ENCODE results near the gene FAM180A.

The FAM180A gene

DNA sequence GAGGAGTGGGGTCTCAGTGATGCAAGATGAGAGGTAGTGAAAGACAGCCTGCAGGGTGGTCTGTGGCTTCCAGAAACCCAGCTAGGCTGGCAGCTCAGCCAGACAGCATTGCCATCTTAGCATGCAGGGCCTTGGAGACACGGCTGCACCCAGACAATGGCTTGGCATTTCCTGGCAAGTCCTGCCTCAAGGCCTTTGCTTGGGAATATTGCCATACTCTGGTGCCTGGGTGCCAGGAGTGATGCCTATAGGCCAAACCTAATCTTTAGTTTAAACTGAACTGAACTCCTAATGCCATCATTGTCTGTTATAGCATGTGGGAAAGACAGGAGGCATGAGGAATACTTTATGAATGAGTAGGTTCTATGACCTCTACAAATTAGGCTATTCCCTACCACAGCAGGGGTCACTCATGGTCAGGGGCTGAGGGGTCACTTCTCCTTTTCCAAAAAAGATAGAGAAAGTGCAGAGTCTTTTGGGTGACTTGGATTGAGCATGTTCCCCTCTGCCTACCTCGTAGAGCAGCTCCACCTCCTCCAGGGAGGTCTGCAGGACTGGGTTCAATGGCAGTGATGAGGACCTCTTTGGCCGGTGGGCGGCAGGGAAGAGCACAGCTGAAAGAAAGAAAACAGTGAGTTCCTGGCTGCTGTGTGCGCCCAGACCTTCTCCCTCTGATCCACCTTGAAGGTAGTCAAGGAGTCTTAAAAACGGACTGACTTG lies 11.9 kb downstream of the FAM180A start:
- no peak for DNase-seq

DNA sequence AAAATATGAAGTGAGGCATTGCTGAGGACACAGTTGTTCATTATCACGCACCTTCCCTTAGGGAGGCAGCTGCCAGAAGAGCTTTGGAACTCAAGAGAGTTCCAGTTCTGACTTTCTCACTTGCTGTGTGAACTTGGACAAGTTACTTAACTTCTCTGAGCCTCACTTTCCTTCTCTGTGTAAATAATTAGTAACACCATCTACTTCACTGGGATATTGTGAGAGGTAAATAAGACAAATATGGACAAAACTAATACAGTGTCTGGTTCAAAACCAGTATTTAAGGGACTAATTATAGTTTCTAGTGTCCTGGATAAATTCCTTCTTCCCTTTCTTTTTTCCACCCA lies 14.3 kb downstream of the FAM180A start:
- DNase-seq = no peak

DNA sequence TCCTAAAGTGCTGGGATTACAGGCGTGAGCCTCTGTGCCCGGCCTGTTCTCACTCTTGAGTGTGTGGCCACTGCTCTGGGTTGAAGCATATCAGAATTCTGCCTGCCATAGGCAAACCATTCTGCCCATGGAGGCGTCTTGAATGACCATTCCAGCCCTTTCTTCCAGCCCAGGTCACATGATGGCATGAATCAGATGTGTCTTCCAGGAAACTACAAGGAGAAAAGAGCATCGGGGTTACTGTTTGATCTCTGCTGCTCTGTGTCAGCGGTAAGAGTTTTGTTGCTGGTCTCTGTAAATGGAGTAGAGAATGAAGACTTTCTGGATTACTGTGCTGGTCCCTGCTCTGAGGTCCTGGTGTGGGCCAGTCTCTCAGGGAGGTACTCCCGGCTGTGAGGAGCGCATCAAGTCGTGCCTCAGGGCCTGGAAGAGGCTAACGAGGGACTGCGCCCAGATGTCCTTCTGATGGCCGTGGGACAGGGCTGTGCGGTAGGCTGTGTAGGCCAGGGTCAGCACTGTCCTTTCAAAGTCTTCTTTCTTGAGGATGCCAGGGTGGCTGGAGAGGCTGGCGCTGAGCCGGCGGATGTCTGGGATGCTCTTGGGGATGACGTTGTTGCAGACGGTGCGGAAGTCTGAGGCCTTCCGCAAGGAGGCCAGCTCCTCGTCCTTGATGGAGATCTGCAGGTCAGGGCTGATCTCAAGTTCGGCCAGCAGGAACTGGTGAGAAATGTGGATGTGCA lies 14.8 kb downstream of the FAM180A start:
- no peak for DNase-seq

DNA sequence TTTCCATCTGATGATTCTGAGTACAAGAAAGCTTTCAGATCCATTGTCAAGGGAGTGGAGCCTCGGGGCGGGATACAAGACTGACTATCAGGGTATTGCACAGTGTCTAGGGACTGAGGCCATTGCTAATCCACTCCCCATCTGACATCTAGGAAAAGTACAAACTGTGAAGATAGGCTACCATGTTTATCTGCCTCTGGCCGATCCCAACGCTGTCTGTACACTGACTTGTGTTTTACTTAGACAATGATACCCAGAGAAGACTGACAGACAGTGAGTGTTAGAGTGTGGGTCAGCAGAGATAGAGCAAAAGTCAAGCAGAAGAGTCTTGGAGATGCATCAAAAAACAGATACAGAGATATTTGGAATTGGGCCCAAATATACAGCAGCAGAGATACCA lies 17.5 kb downstream of the FAM180A start:
- no peak for DNase-seq

DNA sequence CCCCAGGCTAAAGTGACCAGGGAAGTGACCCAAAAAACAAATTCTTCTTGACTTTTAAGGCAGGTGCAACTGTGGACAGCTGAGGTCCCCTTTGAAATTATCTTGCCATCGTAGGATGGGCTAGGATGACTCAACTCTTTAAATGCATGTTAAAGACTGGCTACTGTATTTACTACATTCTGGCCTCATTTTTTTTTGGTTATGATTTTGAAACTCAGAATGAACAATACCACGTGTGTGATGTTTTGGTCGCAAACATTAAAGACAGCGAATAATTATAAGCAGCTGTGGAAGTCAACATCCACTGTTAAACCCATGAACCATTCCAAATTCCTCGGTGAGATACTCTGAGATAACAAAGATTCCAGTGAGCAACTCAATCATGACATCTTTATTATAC lies 19.4 kb downstream of the FAM180A start:
- no peak for DNase-seq

DNA sequence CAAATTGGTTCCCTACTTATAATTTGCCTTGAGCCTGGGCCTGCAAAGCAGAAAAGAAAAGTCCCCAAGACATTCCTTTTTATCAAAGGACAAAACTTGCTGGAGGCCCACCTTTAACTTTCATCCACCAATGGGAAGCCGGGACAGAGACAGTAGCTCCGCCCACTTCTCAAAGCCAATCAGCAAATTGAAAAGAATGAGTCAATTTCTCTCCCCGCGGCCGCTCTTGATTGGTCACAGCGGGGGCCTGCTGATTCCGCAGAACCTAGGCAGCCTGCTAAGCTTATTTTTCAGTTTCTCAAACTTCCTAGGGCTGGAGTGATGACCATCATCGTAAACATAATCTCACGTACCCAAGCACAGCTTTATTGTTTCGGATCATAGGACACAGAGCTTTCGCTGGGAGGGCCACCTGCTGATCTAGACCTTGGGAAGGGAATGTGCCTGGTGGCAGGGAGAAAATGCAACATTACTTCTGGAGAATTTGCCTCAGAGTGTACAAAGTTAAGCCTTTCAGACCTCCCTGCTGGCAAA lies 20.4 kb downstream of the FAM180A start, which contains the start of gene SLC13A4:
Gene SLC13A4, minus strand, starts transcription at position 51 of the 534 bp plus-strand sequence. CDS start 690 bp downstream, outside the sequence.
- no peak for DNase-seq

DNA sequence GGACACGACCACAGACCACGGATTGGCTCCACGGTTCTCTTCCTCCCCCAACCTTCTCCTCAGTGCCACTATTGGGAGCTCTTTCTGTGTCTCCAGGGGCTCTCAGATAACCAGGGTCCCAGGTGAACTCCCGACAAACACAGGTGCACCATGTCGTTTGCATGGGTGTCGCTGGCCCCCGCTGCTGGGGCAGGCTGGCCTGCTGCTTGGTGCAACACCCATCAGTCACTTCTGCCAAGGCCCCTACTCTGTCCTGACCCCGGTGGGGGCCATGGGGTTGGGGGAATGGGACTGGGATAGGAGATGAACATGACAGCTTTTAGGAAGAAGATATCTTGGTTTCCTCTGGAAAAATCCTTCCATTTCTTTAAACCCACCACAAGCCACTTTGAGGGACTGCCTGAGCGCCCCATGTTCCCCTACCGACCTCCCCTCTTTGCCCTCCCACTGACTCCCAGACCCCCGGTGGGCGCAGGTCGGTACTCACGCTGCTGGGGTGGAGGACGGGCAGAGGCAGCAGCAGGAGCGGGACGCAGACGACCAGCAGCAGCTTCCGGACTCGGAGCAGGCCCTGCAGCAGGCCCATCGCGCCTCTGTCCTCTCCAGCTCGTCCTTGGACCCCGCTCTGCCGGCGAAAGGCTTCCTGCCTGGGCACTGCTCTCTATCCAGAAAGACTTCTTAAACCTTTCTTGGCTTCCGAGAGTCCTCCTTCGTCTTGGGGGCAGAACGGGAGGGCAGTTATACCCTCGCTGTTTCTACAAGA lies 21.5 kb downstream of the FAM180A start:
- no peak for DNase-seq

DNA sequence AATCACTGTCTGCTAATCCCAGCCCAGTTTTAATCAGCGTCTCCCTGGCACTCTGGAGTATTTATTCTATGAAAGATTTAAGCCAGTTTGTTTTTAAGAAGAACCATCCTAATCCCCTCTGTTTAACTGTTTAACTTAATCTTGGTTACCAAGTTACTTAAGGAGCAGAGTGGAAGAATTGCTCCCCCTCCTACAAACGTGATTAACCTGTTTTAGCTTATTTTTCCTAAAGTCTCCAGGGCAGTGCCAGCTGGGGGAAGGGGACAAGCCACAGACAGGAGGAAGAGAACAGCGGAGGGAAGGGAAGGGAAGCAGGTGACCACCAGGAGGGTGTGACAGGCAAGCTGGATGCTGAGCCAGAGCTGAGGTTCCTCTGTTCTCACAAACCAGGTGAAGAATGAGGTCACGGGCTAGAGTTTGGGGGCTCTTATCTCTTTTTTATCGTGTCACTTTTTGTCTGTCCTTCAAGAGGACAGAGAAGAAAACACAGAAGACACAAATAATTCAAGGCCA lies 22.3 kb downstream of the FAM180A start:
- no peak for DNase-seq

DNA sequence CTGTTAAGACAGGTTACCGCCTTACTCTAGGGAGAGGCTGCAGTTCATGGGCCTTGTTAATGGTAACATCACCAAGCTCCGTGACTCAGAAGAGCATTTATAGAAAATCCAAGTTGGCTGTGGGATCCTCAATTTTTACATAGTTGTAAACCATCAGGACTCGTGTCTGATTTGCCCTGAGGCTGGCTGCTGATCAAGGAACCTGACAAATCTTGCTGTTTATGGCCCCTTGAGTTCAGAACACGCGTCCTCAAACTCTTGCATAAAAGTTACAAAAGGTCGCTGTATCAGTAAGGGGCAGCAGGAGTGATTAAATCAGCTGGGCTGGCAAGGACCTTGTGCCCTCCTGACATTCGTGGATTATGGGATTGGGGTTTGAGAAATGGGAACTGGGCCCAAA lies 25.2 kb downstream of the FAM180A start:
- DNase-seq = no peak

DNA sequence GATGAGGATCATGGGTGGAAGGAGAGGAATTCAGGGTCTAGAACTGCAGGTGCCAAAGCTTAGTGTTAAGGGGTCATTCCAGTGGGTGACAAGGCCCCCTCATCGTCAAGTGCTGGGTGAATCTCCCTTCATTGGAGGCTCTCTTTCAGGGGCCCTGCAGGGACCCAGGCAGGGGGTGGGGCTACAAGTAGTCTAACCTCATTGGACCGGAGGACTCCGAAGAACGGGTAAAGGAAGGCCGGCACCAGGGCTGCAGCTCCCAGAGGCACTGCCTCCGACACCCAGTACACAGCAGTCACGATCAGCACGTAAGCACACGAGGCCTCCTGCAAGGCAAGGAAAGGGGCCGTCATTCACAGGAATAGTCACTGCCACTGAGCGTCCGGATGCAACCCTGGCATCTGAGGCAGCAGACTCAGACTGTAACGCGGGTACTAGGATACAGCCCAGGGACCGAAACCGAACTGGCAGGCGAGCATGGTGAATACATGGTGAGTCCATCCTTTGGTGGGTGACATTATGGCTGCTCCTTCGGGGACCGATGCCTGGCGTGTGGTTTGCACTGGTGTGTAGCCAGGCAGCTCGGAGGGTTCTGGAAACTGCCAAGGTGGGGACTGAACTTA lies 27.3 kb downstream of the FAM180A start:
- DNase-seq = no peak

DNA sequence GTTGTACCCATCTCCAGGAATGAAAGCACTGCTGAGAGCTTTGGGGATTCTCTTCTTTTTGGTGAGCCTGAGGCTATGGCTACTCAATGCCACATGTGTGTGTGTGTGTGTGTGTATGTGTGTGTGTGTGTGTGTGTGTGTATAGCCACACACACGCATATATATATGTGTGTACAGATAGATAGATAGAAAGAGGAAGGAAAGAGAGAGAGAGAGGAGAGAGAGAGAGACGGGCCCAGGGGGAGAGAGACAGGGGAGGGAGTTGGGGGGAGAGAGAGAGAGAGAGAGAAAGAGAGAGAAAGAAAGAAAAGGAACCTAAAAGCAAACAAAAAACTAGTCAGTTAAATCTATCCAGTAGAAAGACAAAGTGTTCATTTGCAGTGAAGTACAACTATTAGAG lies 28.9 kb downstream of the FAM180A start:
- no peak for DNase-seq

DNA sequence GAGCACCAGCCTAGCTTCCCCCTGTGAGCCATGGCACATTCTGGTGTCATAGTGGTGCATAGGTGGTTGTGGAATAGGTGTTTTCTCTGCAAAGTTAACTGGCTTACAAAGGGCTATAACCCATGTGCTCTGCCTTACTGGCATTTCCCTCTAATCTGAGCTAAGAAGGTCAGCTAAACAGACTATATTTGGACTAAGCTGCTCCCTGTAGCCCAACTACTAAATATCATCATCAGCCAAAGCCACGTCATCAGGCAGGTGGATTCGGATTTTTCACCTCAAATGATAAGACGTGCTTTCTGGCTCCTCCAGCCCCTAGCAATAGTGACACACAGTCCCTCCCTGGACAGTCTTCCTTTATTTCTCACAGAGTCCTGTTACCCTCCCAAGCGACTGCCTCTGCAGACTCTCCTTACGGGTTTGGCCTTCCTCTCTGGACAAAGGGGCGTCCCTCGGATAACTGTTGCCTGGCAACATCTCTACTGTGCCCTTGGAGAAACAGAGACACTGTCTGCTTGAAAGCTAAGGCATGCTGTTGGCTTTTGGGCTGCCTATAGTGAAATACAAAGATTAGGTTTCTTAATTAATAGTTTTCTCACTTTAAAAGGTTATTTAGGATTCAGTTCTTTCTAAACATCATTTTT lies 29.7 kb downstream of the FAM180A start:
- DNase-seq = no peak

DNA sequence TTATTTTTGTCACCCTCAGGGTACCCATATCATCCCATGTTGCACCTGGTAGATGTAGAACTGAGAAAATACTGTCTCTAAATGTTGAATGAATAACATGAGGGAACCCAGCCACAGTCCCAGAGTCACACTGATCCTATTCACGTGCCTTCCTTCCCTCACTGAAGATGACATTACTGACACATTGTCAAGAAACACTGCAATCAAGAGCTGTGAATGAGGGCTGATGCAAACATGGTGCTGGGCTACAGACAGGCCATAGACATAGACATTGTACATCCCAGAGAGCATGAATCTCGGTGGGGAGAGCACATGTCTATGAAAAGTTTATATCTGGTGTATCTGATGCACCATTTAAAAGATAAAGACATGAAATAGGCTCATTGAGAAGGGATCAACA lies 30.4 kb downstream of the FAM180A start:
- DNase-seq = no peak

DNA sequence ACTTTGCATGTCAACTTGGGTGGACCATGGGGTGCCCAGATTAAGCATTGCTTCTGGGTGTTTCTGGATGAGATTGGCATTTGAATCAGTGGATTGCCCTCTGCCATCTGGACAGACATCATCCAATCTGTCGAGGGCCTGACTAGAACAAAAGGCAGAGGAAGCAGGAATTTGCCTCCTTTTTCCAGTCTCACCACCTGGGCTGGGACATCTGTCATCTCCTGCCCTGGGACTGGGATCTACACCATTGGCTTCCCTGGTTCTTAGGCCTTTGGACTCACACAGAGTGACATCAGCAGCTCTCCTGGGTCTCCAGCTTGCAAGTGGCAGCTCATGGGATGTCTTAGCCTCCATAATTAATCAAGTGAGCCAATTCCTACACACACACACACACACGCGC lies 30.9 kb downstream of the FAM180A start:
- no peak for DNase-seq

DNA sequence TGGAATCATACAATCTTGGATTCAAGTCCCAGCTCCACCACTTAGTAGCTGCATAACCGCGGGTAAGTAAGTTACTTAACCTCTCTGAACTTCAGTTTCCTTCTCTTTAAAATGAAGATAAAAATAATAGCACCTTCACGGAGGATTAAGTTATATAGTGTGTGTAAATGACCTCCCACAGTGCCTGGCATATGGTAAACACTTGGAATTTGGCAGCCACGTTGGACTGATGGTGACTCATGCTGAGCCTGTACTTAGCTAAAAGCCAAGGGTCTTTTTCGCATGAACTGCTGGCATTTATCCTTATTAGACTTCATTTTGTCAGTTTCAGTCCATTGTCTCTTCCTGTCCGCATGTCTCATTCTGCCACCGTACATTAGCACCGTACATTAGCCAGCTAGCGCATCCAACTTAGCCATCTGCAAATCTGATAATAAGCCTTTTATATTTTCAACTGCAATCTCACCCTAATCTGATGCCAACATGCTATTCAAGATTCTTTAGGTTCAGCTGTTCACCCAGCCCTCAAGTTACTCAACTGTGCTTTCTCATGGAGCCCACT lies 31.9 kb downstream of the FAM180A start:
- DNase-seq = no peak

DNA sequence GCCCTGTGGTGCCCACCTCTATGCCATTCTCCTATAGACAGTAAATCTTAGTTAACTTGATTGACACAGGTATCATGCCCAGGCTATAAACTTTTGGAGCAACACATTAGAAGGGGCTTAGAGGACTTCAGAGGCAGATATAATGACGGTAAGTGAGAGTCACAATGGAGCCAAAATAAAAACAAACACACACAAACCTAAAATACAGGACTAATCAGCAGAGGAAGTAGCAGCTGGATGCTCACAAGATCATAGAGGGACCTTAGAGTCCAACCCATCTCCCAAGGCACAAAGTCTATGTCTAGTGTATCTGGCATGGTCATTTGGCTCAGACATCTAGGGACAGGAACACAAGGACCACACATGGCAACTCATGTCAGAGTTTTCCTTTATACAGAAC lies 32.9 kb downstream of the FAM180A start:
- no peak for DNase-seq

DNA sequence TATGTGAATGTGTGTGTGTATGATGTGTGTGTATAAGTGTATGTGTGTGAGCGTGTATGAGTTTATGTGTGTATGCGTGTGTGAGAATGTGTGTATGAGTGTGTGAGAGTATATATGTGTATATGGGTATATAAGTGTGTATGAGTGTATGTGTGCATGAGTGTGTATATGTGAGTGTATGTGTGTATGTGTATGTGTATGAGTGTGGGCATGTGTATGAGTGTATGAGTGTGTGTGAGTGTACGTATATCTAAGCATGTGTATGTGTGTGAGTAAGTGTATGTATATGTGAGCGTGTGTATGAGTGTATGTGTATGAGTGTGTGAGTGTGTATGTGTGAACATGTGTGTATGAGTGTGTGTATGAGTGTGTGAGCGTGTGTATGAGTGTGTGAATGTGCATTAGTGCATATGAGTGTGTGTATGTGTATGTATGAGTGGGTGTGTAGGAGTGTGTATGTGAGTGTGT lies 33.5 kb downstream of the FAM180A start:
- no peak for DNase-seq

DNA sequence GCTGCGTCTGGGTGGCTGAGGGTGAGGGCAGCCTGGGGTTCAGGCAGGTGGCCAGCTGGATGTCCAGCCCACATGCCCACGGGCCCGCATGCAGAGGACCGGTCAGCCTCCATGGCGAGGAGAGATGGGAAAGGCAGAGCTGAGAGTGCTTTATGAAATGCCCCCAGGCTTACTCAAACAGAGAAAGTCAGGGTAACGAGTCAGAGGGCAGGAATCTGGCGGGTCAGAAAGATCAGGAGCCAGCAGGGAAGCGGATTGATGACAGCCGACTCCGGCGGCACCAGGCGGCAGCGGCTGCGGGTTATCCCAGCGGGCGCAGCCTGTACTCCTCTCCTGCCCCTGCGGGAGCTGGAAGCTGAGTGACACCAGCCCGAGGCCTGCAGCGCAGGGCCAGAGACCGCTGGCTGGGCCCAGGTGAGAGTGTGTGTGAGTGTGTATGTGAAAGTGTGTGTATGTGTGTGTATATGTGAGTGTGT lies 34.0 kb downstream of the FAM180A start:
- DNase-seq = no peak

DNA sequence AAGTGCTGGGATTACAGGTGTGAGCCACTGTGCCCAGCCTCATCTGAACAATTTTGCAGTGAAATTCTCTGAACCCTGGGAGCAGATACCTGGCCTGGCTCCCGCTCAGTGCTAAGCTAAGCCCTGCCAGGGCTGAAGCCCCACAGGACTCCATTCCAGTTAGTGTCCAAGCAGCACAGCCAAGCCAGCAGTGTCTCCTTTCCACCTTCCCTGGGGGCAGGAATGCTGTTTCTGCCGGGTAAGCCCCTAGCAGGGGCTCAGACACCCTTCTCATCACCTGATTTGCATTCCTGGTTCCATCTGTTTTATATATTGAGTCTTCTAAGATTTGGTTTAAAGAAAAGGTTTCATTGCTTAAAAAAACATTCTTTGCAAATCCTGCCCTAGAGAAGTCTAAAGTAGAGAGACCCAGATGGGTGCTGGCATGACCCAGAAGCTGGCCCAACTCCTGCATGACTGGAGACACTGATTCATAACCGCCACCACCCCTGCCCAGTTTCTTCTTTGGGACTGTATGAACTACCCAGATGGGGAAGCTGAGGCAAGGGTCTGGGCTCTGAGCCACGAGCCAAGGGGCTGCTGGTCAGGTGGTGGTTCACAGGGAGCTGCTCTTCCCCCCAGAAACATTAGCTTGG lies 34.7 kb downstream of the FAM180A start:
- no peak for DNase-seq

DNA sequence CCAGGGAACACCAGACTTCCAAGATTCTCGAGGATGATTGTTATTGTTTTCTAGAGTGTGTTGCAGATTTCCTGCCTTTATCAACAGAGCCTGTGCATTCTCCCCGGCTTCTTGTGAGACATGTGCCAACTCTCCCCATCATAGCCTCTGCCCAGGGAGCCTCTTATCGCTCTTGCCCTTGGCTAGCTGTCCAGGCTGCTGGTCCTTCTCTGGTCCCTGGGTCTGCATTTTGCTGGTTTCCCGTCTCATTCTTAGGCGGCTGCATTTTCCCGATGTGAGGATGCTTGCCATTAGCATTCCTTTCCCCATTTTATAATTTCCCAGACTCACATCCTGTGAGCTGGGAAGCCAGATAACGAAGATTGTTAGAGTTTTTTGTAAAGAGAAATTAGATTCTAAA lies 35.8 kb downstream of the FAM180A start:
- DNase-seq = no peak

DNA sequence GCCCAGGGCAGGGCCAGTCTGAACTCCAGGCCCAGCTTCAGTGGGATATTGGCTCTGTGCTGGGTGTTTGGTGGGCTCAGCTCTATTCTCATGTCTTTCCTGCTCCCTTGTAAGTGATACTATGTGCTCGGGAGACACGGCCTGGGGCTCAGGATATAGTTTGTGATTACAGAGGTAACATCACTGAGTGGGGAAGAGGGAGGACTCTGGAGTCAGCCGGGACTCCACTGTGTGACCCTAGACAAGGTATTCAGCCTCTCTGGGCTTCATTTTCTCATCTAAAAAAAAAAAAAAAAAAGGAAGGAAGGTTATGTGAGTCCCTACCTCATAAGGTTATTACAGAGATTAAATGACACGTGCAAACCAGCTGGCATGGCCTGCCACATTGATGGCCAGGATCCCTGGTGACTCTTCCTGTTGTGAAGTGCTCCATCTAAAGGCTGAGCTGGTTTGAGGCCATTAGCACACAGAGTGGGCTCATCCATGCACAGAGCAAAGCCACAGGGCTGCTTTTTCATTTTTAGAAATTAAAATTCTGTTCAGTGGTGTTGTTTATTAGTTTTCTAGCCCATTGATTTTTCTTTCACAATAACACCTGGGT lies 36.3 kb downstream of the FAM180A start:
- DNase-seq = no peak

Data from NCI-H1436 (cell line).